ENCODE data around the gene ESRRA.

GRCh38 chr11:64358907-64359711, 53.8 kb downstream of the ESRRA start, which contains the start of gene RPS6KA4:
- no peak for TF ChIP-seq CTCF (IDR thresholded peaks at IDR 0.05)
- TF ChIP-seq POLR2A (IDR thresholded peaks at IDR 0.05), result peak; percentile 68
